ENCODE results near the gene POLDIP2.

Gene POLDIP2, protein sequence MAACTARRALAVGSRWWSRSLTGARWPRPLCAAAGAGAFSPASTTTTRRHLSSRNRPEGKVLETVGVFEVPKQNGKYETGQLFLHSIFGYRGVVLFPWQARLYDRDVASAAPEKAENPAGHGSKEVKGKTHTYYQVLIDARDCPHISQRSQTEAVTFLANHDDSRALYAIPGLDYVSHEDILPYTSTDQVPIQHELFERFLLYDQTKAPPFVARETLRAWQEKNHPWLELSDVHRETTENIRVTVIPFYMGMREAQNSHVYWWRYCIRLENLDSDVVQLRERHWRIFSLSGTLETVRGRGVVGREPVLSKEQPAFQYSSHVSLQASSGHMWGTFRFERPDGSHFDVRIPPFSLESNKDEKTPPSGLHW

DNA sequence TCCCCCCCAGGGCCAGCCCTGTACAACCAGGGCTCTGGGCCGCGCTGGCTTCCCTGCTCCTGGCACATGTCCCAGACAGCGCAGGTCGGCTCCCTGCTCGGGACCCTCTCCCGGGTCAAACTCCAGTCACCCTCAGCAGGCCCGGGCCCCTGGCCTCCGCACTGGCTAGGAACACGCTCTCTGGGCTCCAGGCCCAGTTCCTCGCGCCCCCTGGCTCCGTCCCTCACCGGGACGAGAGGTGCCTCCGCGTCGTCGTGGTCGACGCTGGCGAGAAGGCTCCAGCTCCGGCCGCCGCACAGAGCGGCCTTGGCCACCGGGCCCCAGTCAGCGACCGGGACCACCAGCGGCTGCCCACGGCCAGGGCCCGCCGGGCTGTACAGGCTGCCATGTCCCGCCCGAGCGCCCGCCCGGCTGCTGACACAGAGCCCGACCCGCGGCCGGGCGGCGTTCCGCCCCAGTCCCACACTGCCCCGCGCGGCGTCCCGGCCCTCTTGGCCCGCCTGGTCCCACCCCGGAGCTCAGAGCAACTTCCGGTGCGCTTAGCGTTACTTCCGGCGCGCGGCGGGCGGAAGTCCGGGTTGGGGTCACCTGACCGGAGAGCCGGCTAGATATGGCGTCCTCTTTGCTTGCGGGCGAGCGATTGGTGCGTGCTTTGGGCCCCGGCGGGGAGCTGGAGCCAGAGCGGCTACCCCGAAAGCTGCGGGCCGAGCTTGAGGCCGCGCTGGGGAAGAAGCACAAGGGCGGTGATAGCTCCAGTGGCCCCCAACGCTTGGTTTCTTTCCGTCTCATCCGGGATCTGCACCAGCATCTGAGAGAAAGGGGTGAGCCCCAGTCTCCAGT is at the start of gene POLDIP2:
Gene POLDIP2, minus strand, starts transcription at position 467 of the 840 bp plus-strand sequence. Its CDS starts 79 bp downstream, at position 388.
- Histone ChIP-seq H3K27me3 (ENCODE audit: control insufficient read depth, insufficient read depth, low read length) (no peaks in the 10 kb centered on the region), H3K9me3 (ENCODE audit: control insufficient read depth, insufficient read depth, low read length) (no peaks in the 10 kb centered on the region), H3K27ac (ENCODE audit: low read depth, low read length) (peak within 1 kb of the TSS; percentile 73), H3K4me1 (ENCODE audit: control insufficient read depth, insufficient read depth, low read length) (peaks cover 8% of the 10 kb centered on the region; the same call in 1 of the 2 replicates), H3K9ac (ENCODE audit: low read depth, low read length) (peak within 1 kb of the TSS; percentile 86), H3K4me3 (ENCODE audit: low read depth, low read length) (peak within 1 kb of the TSS; percentile 91), H3K36me3 (ENCODE audit: control insufficient read depth, insufficient read depth, low read length) (peaks cover 57% of the 10 kb centered on the region)

DNA sequence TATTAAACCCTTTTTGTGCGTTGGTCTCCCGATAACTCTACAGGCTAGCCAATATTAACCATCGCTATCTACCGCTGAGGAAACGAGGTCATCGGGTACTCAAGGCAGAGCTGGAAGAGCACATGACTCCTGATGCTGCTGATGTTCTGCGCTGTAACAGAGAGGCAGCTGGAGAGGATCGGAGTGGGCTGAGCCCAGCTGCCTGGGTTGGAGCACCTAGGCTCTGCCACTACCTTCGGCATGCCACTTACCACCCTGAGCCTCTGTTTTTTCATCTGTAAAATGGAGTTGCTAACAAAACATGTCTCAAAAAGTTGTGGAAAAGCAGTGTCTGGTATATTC is 49.1 kb upstream of the POLDIP2 start:
- H3K4me1 ChIP-seq (ENCODE audit: control insufficient read depth, insufficient read depth, low read length), result peaks cover 71% of the 10 kb centered on the region
- no peak overlapping the region for H3K9ac ChIP-seq (ENCODE audit: low read depth, low read length)
- peak overlapping the region; percentile 70 for H3K4me3 ChIP-seq (ENCODE audit: low read depth, low read length)
- peaks cover 31% of the 10 kb centered on the region for H3K27me3 ChIP-seq (ENCODE audit: control insufficient read depth, insufficient read depth, low read length)
- H3K9me3 ChIP-seq (ENCODE audit: control insufficient read depth, insufficient read depth, low read length), result no peaks in the 10 kb centered on the region
- H3K27ac ChIP-seq (ENCODE audit: low read depth, low read length), result peak overlapping the region; percentile 74
- H3K36me3 ChIP-seq (ENCODE audit: control insufficient read depth, insufficient read depth, low read length), result no peaks in the 10 kb centered on the region

DNA sequence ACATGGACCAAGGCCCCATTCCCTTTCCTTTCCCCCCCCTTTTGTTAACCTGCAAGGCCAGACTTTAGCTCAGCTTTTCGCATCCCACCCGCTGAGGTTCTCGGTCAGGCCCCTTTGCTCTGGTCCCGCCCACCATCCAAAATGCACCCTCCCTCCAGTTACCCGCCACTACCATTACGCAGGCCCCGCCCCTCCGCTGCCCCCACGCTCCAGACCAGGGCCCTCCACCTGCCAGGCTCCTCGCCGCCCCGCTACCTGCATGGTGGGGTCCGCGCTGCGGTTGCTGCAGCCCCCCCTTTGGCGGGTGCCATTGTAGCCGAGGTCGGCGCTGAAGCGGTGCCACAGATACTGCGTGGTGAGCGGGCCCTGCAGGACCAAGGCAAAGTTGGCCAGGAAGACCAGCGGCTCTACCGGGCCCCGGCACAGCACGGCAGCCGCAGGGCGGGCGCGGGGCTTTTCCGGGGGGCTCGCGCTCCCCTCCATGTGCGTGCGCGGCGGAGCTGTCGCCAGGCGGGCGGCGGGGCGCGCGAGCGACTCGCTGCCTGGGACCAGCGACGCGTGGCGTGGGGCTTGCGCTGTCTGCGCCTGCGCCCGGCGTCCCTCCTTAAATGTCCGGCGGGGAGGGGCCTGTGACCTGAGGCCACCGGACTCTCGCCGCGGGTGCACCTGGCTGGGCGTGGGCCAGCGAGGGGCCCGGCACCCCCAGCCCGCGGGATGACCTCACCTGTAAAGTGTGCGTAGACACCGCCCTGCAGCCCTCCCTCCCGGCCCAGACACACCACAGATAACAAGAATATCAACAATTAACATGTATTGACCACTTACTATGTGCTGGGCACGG is 48.5 kb upstream of the POLDIP2 start, which contains the start of gene SLC46A1:
Gene SLC46A1, minus strand, starts transcription at position 581 of the 841 bp plus-strand sequence. Its CDS starts 98 bp downstream, at position 483.
- H3K27ac ChIP-seq (ENCODE audit: low read depth, low read length), result peak within 1 kb of the TSS; percentile 79
- H3K4me3 ChIP-seq (ENCODE audit: low read depth, low read length), result peak within 1 kb of the TSS; percentile 70
- H3K9ac ChIP-seq (ENCODE audit: low read depth, low read length), result peak within 1 kb of the TSS; percentile 39; the same call in 1 of the 2 replicates
- no peaks in the 10 kb centered on the region for H3K36me3 ChIP-seq (ENCODE audit: control insufficient read depth, insufficient read depth, low read length)
- H3K4me1 ChIP-seq (ENCODE audit: control insufficient read depth, insufficient read depth, low read length), result peaks cover 65% of the 10 kb centered on the region
- H3K9me3 ChIP-seq (ENCODE audit: control insufficient read depth, insufficient read depth, low read length), result no peaks in the 10 kb centered on the region
- H3K27me3 ChIP-seq (ENCODE audit: control insufficient read depth, insufficient read depth, low read length), result peaks cover 35% of the 10 kb centered on the region

DNA sequence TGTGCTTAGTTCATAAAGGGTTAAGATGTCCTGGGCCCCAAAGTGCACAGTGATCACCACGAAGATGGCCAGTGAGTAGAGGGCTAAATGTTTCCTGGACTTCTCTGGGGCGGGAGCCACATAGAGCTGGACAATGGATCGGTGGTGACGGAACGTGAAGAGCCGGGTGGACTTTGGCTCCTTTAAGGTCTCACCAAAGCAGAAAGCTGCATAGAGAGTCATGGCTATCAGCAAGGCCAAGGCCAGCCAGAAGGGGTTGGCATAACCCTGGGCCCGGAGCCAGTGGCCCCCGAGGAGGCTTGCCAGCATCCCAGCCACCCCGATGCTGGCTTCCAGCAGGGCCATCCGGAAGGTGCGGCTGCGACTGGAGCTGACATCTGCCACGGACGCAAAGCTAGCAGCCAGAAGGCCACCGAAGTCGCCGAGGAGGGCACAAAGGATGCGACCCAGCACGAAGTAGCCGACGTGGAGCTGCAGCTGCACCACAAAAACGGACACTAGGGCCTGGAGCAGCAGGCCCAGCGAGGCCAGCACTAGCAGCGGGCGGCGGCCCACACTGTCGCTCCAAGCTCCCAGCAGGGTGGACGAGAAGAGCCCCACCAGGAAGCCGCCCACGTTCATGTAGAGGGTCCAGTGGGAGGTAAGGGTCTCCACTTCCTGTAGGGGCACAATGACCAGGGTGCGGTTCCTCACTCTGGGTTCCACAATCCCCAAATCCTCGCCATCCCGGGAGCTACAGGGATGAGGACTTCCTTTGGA is 47.7 kb upstream of the POLDIP2 start:
- Histone ChIP-seq H3K27ac (ENCODE audit: low read depth, low read length) (peak overlapping the region; percentile 74), H3K4me3 (ENCODE audit: low read depth, low read length) (peak overlapping the region; percentile 70), H3K9me3 (ENCODE audit: control insufficient read depth, insufficient read depth, low read length) (no peaks in the 10 kb centered on the region), H3K36me3 (ENCODE audit: control insufficient read depth, insufficient read depth, low read length) (no peaks in the 10 kb centered on the region), H3K9ac (ENCODE audit: low read depth, low read length) (no peak overlapping the region), H3K4me1 (ENCODE audit: control insufficient read depth, insufficient read depth, low read length) (peaks cover 63% of the 10 kb centered on the region), H3K27me3 (ENCODE audit: control insufficient read depth, insufficient read depth, low read length) (peaks cover 39% of the 10 kb centered on the region)

DNA sequence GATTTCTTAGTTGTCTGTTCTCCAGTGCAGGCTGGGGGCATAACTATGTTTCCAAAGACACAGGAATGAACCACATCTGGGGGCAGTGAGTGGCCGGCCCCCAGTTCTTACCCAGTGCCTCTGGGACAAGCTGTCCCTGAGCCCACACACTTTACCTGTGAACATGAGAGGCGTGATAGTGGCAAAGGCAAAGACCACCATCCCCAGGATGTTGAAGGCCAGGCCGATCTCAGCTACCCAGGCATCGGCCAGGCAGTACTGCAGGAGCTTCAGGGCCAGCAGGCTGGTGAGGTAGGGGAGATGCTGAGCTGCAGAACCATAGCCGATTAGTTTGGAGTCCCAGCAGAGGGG is 47.1 kb upstream of the POLDIP2 start:
- H3K36me3 ChIP-seq (ENCODE audit: control insufficient read depth, insufficient read depth, low read length), result peaks cover 2% of the 10 kb centered on the region; the same call in 1 of the 2 replicates
- peaks cover 39% of the 10 kb centered on the region for H3K27me3 ChIP-seq (ENCODE audit: control insufficient read depth, insufficient read depth, low read length)
- peaks cover 63% of the 10 kb centered on the region for H3K4me1 ChIP-seq (ENCODE audit: control insufficient read depth, insufficient read depth, low read length)
- no peak overlapping the region for H3K9ac ChIP-seq (ENCODE audit: low read depth, low read length)
- H3K27ac ChIP-seq (ENCODE audit: low read depth, low read length), result no peak overlapping the region
- H3K4me3 ChIP-seq (ENCODE audit: low read depth, low read length), result no peak overlapping the region
- H3K9me3 ChIP-seq (ENCODE audit: control insufficient read depth, insufficient read depth, low read length), result no peaks in the 10 kb centered on the region

DNA sequence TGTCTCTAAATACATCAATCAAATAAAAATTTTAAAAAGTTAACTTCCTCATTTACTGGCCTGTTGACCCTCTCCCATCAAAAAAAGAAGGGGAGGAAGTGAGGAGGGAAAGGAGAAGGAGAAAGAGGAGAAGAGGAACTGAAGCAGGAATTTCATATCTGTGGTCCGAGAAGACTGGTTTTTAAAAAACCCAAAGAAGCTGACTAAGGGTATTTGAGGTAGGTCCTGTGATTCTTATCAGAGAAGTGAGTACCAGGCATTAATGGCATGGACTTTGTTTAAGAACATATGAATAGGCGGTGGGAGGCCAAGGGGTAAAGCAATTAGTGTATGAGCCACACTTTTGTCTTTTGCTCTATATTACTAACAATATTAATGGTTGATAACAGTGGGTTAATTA is 46.7 kb upstream of the POLDIP2 start:
- Histone ChIP-seq H3K4me3 (ENCODE audit: low read depth, low read length) (no peak overlapping the region), H3K36me3 (ENCODE audit: control insufficient read depth, insufficient read depth, low read length) (peaks cover 6% of the 10 kb centered on the region; the same call in 1 of the 2 replicates), H3K9ac (ENCODE audit: low read depth, low read length) (no peak overlapping the region), H3K27ac (ENCODE audit: low read depth, low read length) (no peak overlapping the region), H3K27me3 (ENCODE audit: control insufficient read depth, insufficient read depth, low read length) (peaks cover 39% of the 10 kb centered on the region), H3K9me3 (ENCODE audit: control insufficient read depth, insufficient read depth, low read length) (no peaks in the 10 kb centered on the region), H3K4me1 (ENCODE audit: control insufficient read depth, insufficient read depth, low read length) (peaks cover 63% of the 10 kb centered on the region)

DNA sequence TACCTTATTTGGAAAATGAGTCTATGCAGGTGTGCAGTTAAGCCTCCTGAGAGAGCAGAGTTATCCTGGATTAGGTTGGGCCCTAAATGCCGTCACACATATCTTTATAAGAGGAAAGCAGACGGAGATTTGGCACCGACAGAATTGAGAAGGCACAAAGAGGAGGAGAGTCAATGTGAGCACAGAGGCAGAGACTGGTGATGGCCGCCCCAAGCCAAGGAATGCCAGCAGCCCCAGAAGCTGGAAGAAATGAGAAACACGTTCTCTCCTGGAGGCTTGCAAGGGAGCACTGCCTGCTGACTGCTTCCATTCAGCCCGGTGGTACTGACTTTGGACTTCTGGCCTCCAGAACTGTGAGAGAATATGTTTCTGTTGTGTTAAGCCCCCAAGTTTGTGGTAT is 45.5 kb upstream of the POLDIP2 start:
- no peaks in the 10 kb centered on the region for H3K9me3 ChIP-seq (ENCODE audit: control insufficient read depth, insufficient read depth, low read length)
- peaks cover 39% of the 10 kb centered on the region for H3K27me3 ChIP-seq (ENCODE audit: control insufficient read depth, insufficient read depth, low read length)
- no peak overlapping the region for H3K9ac ChIP-seq (ENCODE audit: low read depth, low read length)
- H3K36me3 ChIP-seq (ENCODE audit: control insufficient read depth, insufficient read depth, low read length), result peaks cover 8% of the 10 kb centered on the region; the same call in 1 of the 2 replicates
- H3K4me1 ChIP-seq (ENCODE audit: control insufficient read depth, insufficient read depth, low read length), result peaks cover 53% of the 10 kb centered on the region
- no peak overlapping the region for H3K4me3 ChIP-seq (ENCODE audit: low read depth, low read length)
- peak overlapping the region; percentile 15 for H3K27ac ChIP-seq (ENCODE audit: low read depth, low read length)

DNA sequence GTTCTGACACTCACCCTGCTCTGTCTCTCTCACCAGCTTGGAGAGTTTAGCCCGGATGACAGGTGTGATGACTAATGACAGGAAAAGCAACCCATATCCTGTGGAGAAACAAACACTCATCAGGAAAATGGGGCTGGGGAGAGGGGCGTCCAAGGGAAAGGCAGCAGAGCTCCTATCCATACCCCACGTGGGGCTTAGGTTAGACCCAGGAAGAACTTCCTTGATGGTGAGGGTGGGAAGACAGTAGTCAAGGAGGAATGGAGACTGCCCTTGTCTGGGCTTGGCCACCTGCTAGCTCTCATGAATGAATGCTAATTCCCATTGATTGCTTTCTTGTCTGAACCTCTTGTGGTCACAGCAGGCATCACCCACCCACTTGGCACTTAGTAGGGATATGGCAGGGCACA is 44.9 kb upstream of the POLDIP2 start:
- Histone ChIP-seq H3K4me3 (ENCODE audit: low read depth, low read length) (no peak overlapping the region), H3K4me1 (ENCODE audit: control insufficient read depth, insufficient read depth, low read length) (peaks cover 48% of the 10 kb centered on the region), H3K27me3 (ENCODE audit: control insufficient read depth, insufficient read depth, low read length) (peaks cover 39% of the 10 kb centered on the region)

DNA sequence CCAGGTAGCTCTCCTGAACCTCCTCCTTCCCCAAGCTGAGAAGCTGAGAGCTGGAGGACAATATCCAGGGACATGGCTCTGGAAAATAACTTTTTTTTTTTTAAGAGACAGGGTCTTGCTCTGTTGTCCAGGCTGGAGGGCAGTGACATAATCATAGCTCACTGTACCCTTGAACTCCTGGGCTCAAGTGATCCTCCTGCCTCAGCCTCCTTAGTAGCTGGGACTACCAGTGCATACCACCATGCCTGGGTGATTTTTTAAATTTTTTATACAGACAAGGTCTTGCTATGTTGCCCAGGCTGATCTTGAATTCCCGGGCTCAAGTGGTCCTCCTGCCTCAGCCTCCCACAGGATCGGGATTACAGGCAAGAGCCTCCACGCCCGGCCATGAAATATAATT is 42.5 kb upstream of the POLDIP2 start:
- H3K4me3 ChIP-seq (ENCODE audit: low read depth, low read length), result no peak overlapping the region
- peaks cover 8% of the 10 kb centered on the region; the same call in 1 of the 2 replicates for H3K36me3 ChIP-seq (ENCODE audit: control insufficient read depth, insufficient read depth, low read length)
- no peak overlapping the region for H3K9ac ChIP-seq (ENCODE audit: low read depth, low read length)
- H3K27ac ChIP-seq (ENCODE audit: low read depth, low read length), result no peak overlapping the region
- no peaks in the 10 kb centered on the region for H3K9me3 ChIP-seq (ENCODE audit: control insufficient read depth, insufficient read depth, low read length)
- H3K27me3 ChIP-seq (ENCODE audit: control insufficient read depth, insufficient read depth, low read length), result peaks cover 36% of the 10 kb centered on the region
- H3K4me1 ChIP-seq (ENCODE audit: control insufficient read depth, insufficient read depth, low read length), result peaks cover 31% of the 10 kb centered on the region

More for the DNA sequence above, 44.9 kb upstream of the POLDIP2 start:
- Histone ChIP-seq H3K9ac (ENCODE audit: low read depth, low read length) (no peak overlapping the region), H3K9me3 (ENCODE audit: control insufficient read depth, insufficient read depth, low read length) (no peaks in the 10 kb centered on the region), H3K27ac (ENCODE audit: low read depth, low read length) (peak overlapping the region; percentile 39), H3K36me3 (ENCODE audit: control insufficient read depth, insufficient read depth, low read length) (peaks cover 8% of the 10 kb centered on the region; the same call in 1 of the 2 replicates)

All from HUES48 (cell line).